ENCODE data around the gene BBS9.
"Not testable (repeated sequence)": the region's sequence is repeated elsewhere in the genome, so short reads cannot be mapped to it uniquely, and the experiment has no call there.

BBS9 gene

GRCh38 chr7:33089142-33089541 is 40.2 kb upstream of the BBS9 start:
- H3K9ac ChIP-seq (ENCODE audit: low read length): no peak overlapping the region
- no peak overlapping the region for H3K4me3 ChIP-seq (ENCODE audit: low read length)
- H3K4me2 ChIP-seq (ENCODE audit: low read length): no peak overlapping the region
- no peak overlapping the region for H2AFZ ChIP-seq (ENCODE audit: low read depth, low read length)
- peaks cover 4% of the 10 kb centered on the region for H3K36me3 ChIP-seq (replicated peaks; ENCODE audit: low read depth, low read length)
- H3K9me3 ChIP-seq (ENCODE audit: insufficient read depth, low read length): no peaks in the 10 kb centered on the region
- no peaks in the 10 kb centered on the region for H3K27me3 ChIP-seq (ENCODE audit: low read depth, low read length)
- no peak overlapping the region for H3K27ac ChIP-seq (ENCODE audit: low read length)
- H3K79me2 ChIP-seq (ENCODE audit: low read length): no peaks in the 10 kb centered on the region
- no peaks in the 10 kb centered on the region for H3K4me1 ChIP-seq (ENCODE audit: low read length)
- no peak for TF ChIP-seq CTCF (IDR thresholded peaks at IDR 0.05; ENCODE audit: low read depth, low read length)
- no peak for TF ChIP-seq EZH2phosphoT487 (IDR thresholded peaks at IDR 0.05; ENCODE audit: low read depth)
- no peaks in the 10 kb centered on the region for H4K20me1 ChIP-seq (ENCODE audit: insufficient read depth, low read length)

GRCh38 chr7:33091111-33091531 is 38.2 kb upstream of the BBS9 start:
- no peak overlapping the region for H3K9ac ChIP-seq (ENCODE audit: low read length)
- H4K20me1 ChIP-seq (ENCODE audit: insufficient read depth, low read length): no peaks in the 10 kb centered on the region
- H3K27me3 ChIP-seq (ENCODE audit: low read depth, low read length): no peaks in the 10 kb centered on the region
- peaks cover 7% of the 10 kb centered on the region for H3K36me3 ChIP-seq (replicated peaks; ENCODE audit: low read depth, low read length)
- no peak overlapping the region for H2AFZ ChIP-seq (ENCODE audit: low read depth, low read length)
- no peaks in the 10 kb centered on the region for H3K9me3 ChIP-seq (ENCODE audit: insufficient read depth, low read length)
- TF ChIP-seq EZH2phosphoT487 (IDR thresholded peaks at IDR 0.05; ENCODE audit: low read depth) (no peak), CTCF (IDR thresholded peaks at IDR 0.05; ENCODE audit: low read depth, low read length) (no peak)
- H3K4me2 ChIP-seq (ENCODE audit: low read length): no peak overlapping the region
- H3K4me1 ChIP-seq (ENCODE audit: low read length): no peaks in the 10 kb centered on the region
- H3K27ac ChIP-seq (ENCODE audit: low read length): no peak overlapping the region
- no peaks in the 10 kb centered on the region for H3K79me2 ChIP-seq (ENCODE audit: low read length)
- H3K4me3 ChIP-seq (ENCODE audit: low read length): no peak overlapping the region

- no peak overlapping the region for H3K9ac ChIP-seq (ENCODE audit: low read length)
- H3K4me3 ChIP-seq (ENCODE audit: low read length): no peak overlapping the region
- no peaks in the 10 kb centered on the region for H3K9me3 ChIP-seq (ENCODE audit: insufficient read depth, low read length)
- H3K36me3 ChIP-seq (replicated peaks; ENCODE audit: low read depth, low read length): peaks cover 12% of the 10 kb centered on the region
- no peaks in the 10 kb centered on the region for H3K79me2 ChIP-seq (ENCODE audit: low read length)
- H3K27ac ChIP-seq (ENCODE audit: low read length): no peak overlapping the region
- no peaks in the 10 kb centered on the region for H3K4me1 ChIP-seq (ENCODE audit: low read length)
- no peaks in the 10 kb centered on the region for H4K20me1 ChIP-seq (ENCODE audit: insufficient read depth, low read length)
- TF ChIP-seq EZH2phosphoT487 (IDR thresholded peaks at IDR 0.05; ENCODE audit: low read depth): no peak
- TF ChIP-seq CTCF (IDR thresholded peaks at IDR 0.05; ENCODE audit: low read depth, low read length): no peak
- no peak overlapping the region for H2AFZ ChIP-seq (ENCODE audit: low read depth, low read length)
- H3K27me3 ChIP-seq (ENCODE audit: low read depth, low read length): no peaks in the 10 kb centered on the region
- H3K4me2 ChIP-seq (ENCODE audit: low read length): no peak overlapping the region
Measured at GRCh38 chr7:33091641-33092191, 37.6 kb upstream of the BBS9 start.

- H3K27me3 ChIP-seq (ENCODE audit: low read depth, low read length): no peaks in the 10 kb centered on the region
- no peak overlapping the region for H2AFZ ChIP-seq (ENCODE audit: low read depth, low read length)
- H4K20me1 ChIP-seq (ENCODE audit: insufficient read depth, low read length): no peaks in the 10 kb centered on the region
- H3K27ac ChIP-seq (ENCODE audit: low read length): no peak overlapping the region
- no peak overlapping the region for H3K9ac ChIP-seq (ENCODE audit: low read length)
- no peaks in the 10 kb centered on the region; the same call in 1 of the 2 replicates for H3K4me1 ChIP-seq (ENCODE audit: low read length)
- H3K4me2 ChIP-seq (ENCODE audit: low read length): no peak overlapping the region
- peaks cover 21% of the 10 kb centered on the region for H3K36me3 ChIP-seq (replicated peaks; ENCODE audit: low read depth, low read length)
- TF ChIP-seq EZH2phosphoT487 (IDR thresholded peaks at IDR 0.05; ENCODE audit: low read depth) (no peak), CTCF (IDR thresholded peaks at IDR 0.05; ENCODE audit: low read depth, low read length) (no peak)
- 0 out of 2 replicates have a peak, but pooled peaks cover 2% of the 10 kb centered on the region for H3K79me2 ChIP-seq (ENCODE audit: low read length)
- H3K4me3 ChIP-seq (ENCODE audit: low read length): no peak overlapping the region
- no peaks in the 10 kb centered on the region for H3K9me3 ChIP-seq (ENCODE audit: insufficient read depth, low read length)
Measured at GRCh38 chr7:33093266-33093665, 36.1 kb upstream of the BBS9 start.

- Histone ChIP-seq H3K4me1 (ENCODE audit: low read length) (peaks cover 15% of the 10 kb centered on the region), H3K36me3 (replicated peaks; ENCODE audit: low read depth, low read length) (peaks cover 31% of the 10 kb centered on the region)
- H4K20me1 ChIP-seq (ENCODE audit: insufficient read depth, low read length); H3K9me3 ChIP-seq (ENCODE audit: insufficient read depth, low read length); H3K27ac ChIP-seq (ENCODE audit: low read length); H3K4me3 ChIP-seq (ENCODE audit: low read length); H3K4me2 ChIP-seq (ENCODE audit: low read length); H2AFZ ChIP-seq (ENCODE audit: low read depth, low read length); H3K27me3 ChIP-seq (ENCODE audit: low read depth, low read length); H3K79me2 ChIP-seq (ENCODE audit: low read length); H3K9ac ChIP-seq (ENCODE audit: low read length): not testable (repeated sequence)
Measured at GRCh38 chr7:33094745-33095275, 34.6 kb upstream of the BBS9 start.

All from OCI-LY3 (cell line).